ENCODE data around the gene MRPL12. TPM values are rescaled to one million over a fixed set of nuclear protein-coding genes. Genes with fewer than 3 reads are reported as not detected.

Gene MRPL12
- total and polyA plus RNA-seq, 2 of the 8 experiments (the other 6 are each of a cell fraction or from before 2014, with no cell fraction given): 120 to 141 TPM

GRCh38 chr17:81672504-81672903 is 30.7 kb upstream of the MRPL12 start:
- Histone ChIP-seq H3K79me2 (ENCODE audit: control insufficient read depth in 1 of 2, insufficient read depth in 2 of 2, low read length in 2 of 2) (peaks cover 0 to 20% of the 10 kb centered on the region in 2 experiments; a peak in 2 of 4 replicates), H2BK12ac (ENCODE audit: low read depth, low read length) (no peak overlapping the region), H3K23me2 (ENCODE audit: low read depth, low read length) (no peaks in the 10 kb centered on the region), H3K4me2 (ENCODE audit: insufficient read depth in 1 of 2, low read depth in 2 of 2, low read length in 2 of 2) (no peak overlapping the region), H3K79me1 (ENCODE audit: low read depth, low read length) (peaks cover 2% of the 10 kb centered on the region; the same call in 1 of the 2 replicates), H3K18ac (ENCODE audit: extremely low read depth, low read length) (no peak overlapping the region), H3K9me3 (ENCODE audit: insufficient read depth in 2 of 2, low read depth in 1 of 2, low read length in 1 of 2) (no peaks in the 10 kb centered on the region), H4K20me1 (replicated peaks in 1 of 2; ENCODE audit: control insufficient read depth in 1 of 2, insufficient read depth in 2 of 2, low read length in 2 of 2) (peaks cover 13 to 24% of the 10 kb centered on the region in 2 experiments), H3K36me3 (ENCODE audit: control insufficient read depth in 2 of 4, insufficient read depth in 4 of 4, low read length in 3 of 4) (peaks cover 26 to 58% (median 51%) of the 10 kb centered on the region in 4 experiments), H3K4me1 (replicated peaks in 1 of 4; ENCODE audit: control insufficient read depth in 3 of 4, insufficient read depth in 4 of 4, low read length in 3 of 4) (peaks cover 0 to 2% (median 2%) of the 10 kb centered on the region in 4 experiments; a peak in 4 of 7 replicates), H3K27me3 (replicated peaks in 1 of 4; ENCODE audit: control insufficient read depth in 3 of 4, extremely low read depth in 1 of 4, insufficient read depth in 3 of 4, low read length in 3 of 4) (no peaks in the 10 kb centered on the region), H3K9ac (replicated peaks in 1 of 4; ENCODE audit: extremely low read depth in 1 of 4, low read depth in 3 of 4, low read length in 3 of 4) (no peak overlapping the region), H3K56ac (replicated peaks; ENCODE audit: insufficient read length, low read depth, low read length) (no peak overlapping the region), H4K91ac (replicated peaks; ENCODE audit: insufficient read length, low read length) (no peak overlapping the region), H3K4ac (replicated peaks; ENCODE audit: insufficient read length, low read depth, low read length) (no peak overlapping the region), H3K23ac (ENCODE audit: insufficient read length) (no peak overlapping the region), H2BK15ac (ENCODE audit: low read length) (no peak overlapping the region), H2AK5ac (ENCODE audit: low read depth, low read length) (no peak overlapping the region), H3K14ac (ENCODE audit: insufficient read length) (no peak overlapping the region), H2BK20ac (ENCODE audit: low read length) (no peak overlapping the region), H3K27ac (ENCODE audit: low read depth, low read length) (no peak overlapping the region), H2AFZ (ENCODE audit: low read length) (no peak overlapping the region), H2BK5ac (ENCODE audit: low read depth, low read length) (no peak overlapping the region), H4K8ac (ENCODE audit: extremely low read depth, insufficient read depth, low read length) (no peak overlapping the region), H2BK120ac (replicated peaks; ENCODE audit: low read depth, low read length) (no peak overlapping the region), H3K4me3 (ENCODE audit: extremely low read depth in 1 of 4, insufficient read depth in 2 of 4, low read depth in 3 of 4, low read length in 4 of 4) (no peak overlapping the region), H4K5ac (ENCODE audit: insufficient read length, low read depth, low read length) (no peak overlapping the region)
- no peak for DNase-seq (ENCODE audit: low read depth in 1 of 2, low spot score in 2 of 2)
- ChIA-PET CTCF (ENCODE audit: partially characterized antibody) (interaction anchor here (1.1 to 1.6 kb wide), 2 partner anchors 23 to 34 kb away, joined by 3 to 6 read pairs; no protein-coding TSS in a partner anchor), POLR2A (ENCODE audit: partially characterized antibody) (interaction anchor here (0.8 to 28.4 kb wide), 9 partner anchors 12 to 220 kb away, joined by 3 to 436 read pairs (median 4); partner anchors contain the start of genes ARL16, HGS, MRPL12 and PDE6G)
- FAIRE-seq: no peak
- WGBS, 2 experiments (ENCODE audit: extremely low coverage in 1 of 2, insufficient coverage in 1 of 2, insufficient read length in 1 of 2, insufficient replicate concordance in 2 of 2, low coverage in 1 of 2, low lambda C conversion rate in 2 of 2, missing lambda C conversion rate in 1 of 2): 95% methylated on average over 17 of the region's 18 CpGs; no CpG with 5 or more reads in 1 of the 2 experiments
- no peak for TF ChIP-seq RXRA (IDR thresholded peaks at IDR 0.05; ENCODE audit: insufficient read depth, low read depth, low read length)
- TF ChIP-seq BRCA1 (IDR thresholded peaks at IDR 0.05; ENCODE audit: low read depth, low read length): no peak
- no peak for TF ChIP-seq SIN3A (conservative IDR thresholded peaks at IDR 0.05 in 1 of 2, IDR thresholded peaks at IDR 0.05 in 1 of 2; ENCODE audit: low read depth in 1 of 2, low read length in 2 of 2)
- TF ChIP-seq POU5F1 (IDR thresholded peaks at IDR 0.05; ENCODE audit: low read depth, low read length): no peak
- no peak for TF ChIP-seq BCL11A (IDR thresholded peaks at IDR 0.05; ENCODE audit: low read depth in 2 of 2, low read length in 2 of 2)
- TF ChIP-seq, protein P1, sequence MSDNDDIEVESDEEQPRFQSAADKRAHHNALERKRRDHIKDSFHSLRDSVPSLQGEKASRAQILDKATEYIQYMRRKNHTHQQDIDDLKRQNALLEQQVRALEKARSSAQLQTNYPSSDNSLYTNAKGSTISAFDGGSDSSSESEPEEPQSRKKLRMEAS (IDR thresholded peaks at IDR 0.05): no peak
- no peak for TF ChIP-seq CHD1 (IDR thresholded peaks at IDR 0.05; ENCODE audit: low read depth, low read length)
- no peak for TF ChIP-seq GABPA (IDR thresholded peaks at IDR 0.05; ENCODE audit: borderline replicate concordance, insufficient read depth, low read length)
- no peak for TF ChIP-seq SRF (IDR thresholded peaks at IDR 0.05; ENCODE audit: low read depth, low read length)
- TF ChIP-seq PHF8 (conservative IDR thresholded peaks at IDR 0.05; ENCODE audit: low read depth, low read length): no peak
- no peak for TF ChIP-seq CREB1 (IDR thresholded peaks at IDR 0.05)
- no peak for TF ChIP-seq SP1 (IDR thresholded peaks at IDR 0.05; ENCODE audit: low read depth, low read length)
- TF ChIP-seq CTBP2 (IDR thresholded peaks at IDR 0.05; ENCODE audit: borderline replicate concordance, insufficient read depth, insufficient read length, low read length): no peak
- no peak for TF ChIP-seq HDAC2 (IDR thresholded peaks at IDR 0.05; ENCODE audit: borderline replicate concordance in 1 of 2, low read depth in 2 of 2, low read length in 2 of 2)
